Measurements from ENCODE around the gene AIF1L.

AIF1L gene

GRCh38 chr9:131078427-131079366 is 17.6 kb upstream of the AIF1L start:
- DNase-seq (ENCODE audit: low read depth) = no peak

GRCh38 chr9:131080589-131080988 is 15.7 kb upstream of the AIF1L start:
- no peak for DNase-seq (ENCODE audit: low read depth)

GRCh38 chr9:131081868-131082267 is 14.5 kb upstream of the AIF1L start:
- DNase-seq (ENCODE audit: low read depth) = no peak

- no peak for DNase-seq (ENCODE audit: low read depth)
Observed at GRCh38 chr9:131082774-131083512, 13.4 kb upstream of the AIF1L start.

GRCh38 chr9:131084661-131085369 is 11.5 kb upstream of the AIF1L start:
- DNase-seq (ENCODE audit: low read depth) = no peak

- DNase-seq (ENCODE audit: low read depth) = no peak
Observed at GRCh38 chr9:131085370-131086122, 10.8 kb upstream of the AIF1L start.

- DNase-seq (ENCODE audit: low read depth) = no peak
Observed at GRCh38 chr9:131087354-131087893, 8.9 kb upstream of the AIF1L start.

- no peak for DNase-seq (ENCODE audit: low read depth)
Observed at GRCh38 chr9:131090025-131090787, 6.1 kb upstream of the AIF1L start.

- no peak for DNase-seq (ENCODE audit: low read depth)
Observed at GRCh38 chr9:131091352-131091992, 4.9 kb upstream of the AIF1L start.

GRCh38 chr9:131092030-131092429 is 4.3 kb upstream of the AIF1L start:
- no peak for DNase-seq (ENCODE audit: low read depth)

- no peak for DNase-seq (ENCODE audit: low read depth)
Observed at GRCh38 chr9:131092548-131093440, 3.5 kb upstream of the AIF1L start.

GRCh38 chr9:131094015-131094414 is 2.3 kb upstream of the AIF1L start:
- no peak for DNase-seq (ENCODE audit: low read depth)

- peak; percentile 55 for DNase-seq (ENCODE audit: low read depth)
Observed at GRCh38 chr9:131094622-131095021, 1.7 kb upstream of the AIF1L start.

- DNase-seq (ENCODE audit: low read depth) = no peak
Observed at GRCh38 chr9:131095666-131096268, 564 bp upstream of the AIF1L start.

GRCh38 chr9:131097126-131097947 is 1.0 kb downstream of the AIF1L start:
- DNase-seq (ENCODE audit: low read depth) = no peak

GRCh38 chr9:131097948-131098278 is 1.6 kb downstream of the AIF1L start:
- no peak for DNase-seq (ENCODE audit: low read depth)

- DNase-seq (ENCODE audit: low read depth) = no peak
Observed at GRCh38 chr9:131098391-131099101, 2.2 kb downstream of the AIF1L start.

Data from fibroblast of the conjunctiva (primary cell).